NCI-H2227 (cell line): ENCODE data around the gene KRTAP10-2.

Source experiments
- DNase-seq: peaks from one replicate; lab custom pipeline; 2025; ENCODE audit not compliant: unreplicated experiment; lab: John Stamatoyannopoulos, UW

Gene KRTAP10-2

DNA sequence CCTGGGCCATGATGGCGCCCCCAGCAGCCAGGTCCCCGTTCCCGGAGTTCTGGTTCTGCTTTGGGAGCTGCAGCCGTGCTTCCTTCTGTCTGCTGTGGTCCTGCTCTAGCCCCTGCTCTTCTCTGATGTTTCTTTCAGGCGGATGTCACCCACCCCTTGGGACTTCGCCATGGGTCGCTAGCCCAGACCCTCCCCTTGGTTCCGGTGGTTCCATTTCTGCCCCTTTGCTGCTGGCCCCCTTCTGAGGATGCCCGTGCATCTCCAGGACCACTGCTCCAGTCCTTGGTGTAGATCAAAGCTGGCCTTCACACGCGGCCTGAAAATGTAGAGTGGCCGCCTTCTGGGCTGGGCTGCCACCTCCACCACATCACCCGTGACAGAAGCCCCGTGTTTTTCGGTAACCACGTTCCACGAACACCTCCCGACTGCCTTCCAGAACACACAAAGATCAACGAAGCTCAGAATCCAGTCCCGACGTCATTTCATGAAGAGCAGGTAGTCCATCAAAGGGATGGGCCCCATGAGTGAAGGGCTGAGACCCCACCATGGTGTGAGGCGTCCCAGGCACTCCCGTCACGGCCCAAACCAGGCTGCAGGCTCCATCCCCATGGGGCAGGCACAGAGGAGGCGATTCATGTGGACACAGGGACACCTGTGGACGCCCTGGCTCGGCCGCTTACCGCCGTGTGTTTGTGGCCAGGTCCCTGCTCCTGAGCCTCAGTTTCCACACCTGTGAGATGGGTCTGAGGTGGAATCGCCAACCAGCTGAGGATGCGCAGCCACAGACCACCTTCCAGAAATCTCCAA lies 35.7 kb downstream of the KRTAP10-2 start:
- DNase-seq = no peak

DNA sequence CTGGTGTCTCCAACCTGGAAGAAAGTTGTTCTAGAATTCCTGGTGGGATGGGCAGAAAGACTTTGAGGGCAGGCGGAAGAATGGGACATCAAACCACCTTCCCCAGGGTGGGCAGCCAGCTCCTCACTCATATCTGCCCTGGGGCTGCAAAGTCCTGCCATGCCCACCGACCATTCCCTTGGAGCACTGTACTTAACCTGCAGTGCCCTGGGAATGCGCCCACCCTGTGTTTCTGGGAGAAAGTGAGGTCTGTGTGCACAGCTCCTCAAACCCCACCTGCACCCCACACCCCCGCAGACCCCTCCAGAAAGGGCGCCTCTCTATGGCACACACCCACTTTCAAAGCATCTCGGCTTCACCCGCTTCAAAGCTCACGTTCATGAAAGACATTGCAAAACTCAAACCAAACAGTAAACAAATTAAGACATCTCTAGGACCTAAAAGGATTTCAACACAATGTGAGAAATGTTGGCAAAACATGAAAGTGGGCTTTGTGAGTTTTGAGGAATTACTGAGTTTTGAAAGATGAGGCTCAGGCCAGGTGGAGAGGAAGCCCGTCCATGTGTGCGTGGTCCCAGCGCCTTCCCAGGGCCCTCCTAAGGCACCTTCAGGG lies 36.5 kb downstream of the KRTAP10-2 start:
- DNase-seq = no peak

DNA sequence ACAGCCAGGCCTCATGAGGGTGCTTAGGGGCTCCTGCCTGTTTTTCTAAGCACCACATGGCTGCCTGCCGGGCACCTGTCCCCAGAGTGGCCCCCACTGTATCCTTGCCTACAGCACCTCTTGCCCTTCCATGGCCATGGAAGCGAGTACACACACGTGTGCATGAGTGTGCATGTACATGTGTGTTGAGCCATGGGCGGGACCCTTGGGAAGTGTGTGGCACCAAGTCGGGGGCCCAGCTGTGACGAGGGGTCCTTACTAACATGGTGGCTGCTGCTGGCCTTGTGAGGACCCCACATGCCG lies 37.1 kb downstream of the KRTAP10-2 start:
- no peak for DNase-seq

DNA sequence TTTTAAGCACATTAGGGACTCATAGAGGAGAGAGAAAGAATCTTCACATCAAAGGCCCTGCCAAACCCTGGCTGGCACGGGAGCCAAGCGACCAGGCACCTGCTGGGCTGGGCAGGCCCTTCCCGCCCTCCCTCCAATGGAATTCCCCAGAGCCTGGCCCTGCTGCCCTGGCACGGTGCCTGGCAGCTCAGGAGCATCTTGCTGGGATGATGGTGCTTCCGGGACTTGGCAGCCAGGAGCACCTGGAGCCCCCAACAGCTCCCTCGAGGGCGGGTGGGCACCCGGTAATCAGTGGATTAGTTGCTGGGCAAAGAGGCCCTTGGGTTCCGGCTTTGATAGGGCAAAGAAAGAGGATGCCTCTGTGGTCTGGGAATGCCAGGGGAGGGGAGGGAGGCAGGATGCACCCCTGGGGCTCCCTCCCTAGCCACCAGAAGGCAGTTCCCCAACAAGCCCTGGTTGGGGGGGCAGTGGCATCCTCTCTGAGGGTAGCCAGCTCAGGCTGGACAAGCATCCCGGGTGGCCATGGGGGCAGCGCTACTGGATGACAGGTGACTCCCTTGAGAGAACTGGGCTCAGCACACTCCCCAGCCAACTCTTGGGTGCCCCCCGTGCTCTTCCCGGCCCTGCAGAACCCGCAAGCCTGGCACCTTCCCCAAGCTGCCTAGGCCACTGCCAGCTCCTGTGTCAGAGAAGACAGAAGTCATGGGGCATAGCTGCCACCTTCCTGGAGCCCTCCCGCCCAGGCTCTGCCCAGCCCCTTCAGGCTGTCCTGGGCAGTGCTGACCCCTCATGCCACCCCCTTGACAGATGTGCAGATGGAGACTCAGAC lies 37.7 kb downstream of the KRTAP10-2 start:
- DNase-seq = no peak

DNA sequence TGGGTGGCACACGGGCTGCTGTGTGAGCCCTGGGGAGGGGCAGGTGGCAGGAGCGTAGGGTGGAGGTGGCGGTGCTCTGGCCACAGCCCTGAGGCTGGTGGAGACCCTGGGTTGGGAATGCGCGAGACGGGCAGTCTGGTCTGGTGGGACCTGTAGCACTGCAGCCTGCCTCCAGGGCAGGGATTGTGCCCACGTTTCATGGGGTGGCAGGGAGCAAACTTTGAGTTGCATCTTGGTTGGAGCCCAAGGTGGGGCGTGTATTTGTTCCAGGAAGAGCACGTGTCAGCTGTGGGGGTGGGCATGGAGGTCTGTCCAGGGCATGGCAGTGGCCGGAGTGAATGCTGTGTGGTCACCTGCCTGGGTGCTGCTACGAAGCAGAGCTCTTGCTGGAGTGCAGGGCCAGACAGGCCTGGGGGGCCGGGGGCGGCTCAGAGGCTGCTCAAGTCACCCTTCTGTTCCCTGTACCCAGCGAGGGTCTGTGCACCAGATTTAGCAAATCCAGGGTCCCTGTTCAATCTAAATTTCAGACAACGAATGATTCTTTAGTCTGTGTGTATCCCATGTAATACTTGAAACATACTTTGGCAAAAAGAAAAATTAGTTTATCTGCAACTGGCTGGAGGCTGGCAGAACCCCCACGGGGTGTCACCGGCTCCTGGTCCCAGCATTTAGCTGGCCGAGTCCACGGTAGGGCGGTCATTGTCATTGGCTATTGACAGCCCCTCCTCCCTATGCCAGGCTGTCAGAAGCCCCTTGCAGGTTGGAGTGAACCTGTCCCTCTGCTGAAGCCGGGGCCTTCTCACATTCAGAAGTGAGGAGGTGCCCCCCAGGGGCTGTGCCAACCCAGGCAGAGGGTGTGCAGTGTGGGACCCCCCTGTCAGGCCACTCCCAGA lies 38.6 kb downstream of the KRTAP10-2 start:
- DNase-seq = no peak

DNA sequence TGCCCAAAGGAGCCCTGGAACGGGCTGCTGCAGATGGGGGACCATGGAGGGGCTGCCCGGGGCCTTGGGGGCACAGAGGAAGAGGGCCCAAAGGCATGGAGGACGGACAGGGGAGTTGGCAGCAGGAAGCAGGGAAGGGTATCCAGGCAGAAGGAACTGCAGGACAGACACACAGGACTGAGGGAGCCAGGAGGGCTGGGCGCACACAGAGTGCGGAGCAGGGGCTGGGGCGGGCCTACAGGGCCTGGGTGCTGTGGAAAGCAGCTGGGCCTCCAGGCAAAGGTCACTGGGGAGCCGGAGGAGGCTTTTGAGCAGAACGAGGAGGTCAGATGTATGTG lies 39.4 kb downstream of the KRTAP10-2 start:
- no peak for DNase-seq

DNA sequence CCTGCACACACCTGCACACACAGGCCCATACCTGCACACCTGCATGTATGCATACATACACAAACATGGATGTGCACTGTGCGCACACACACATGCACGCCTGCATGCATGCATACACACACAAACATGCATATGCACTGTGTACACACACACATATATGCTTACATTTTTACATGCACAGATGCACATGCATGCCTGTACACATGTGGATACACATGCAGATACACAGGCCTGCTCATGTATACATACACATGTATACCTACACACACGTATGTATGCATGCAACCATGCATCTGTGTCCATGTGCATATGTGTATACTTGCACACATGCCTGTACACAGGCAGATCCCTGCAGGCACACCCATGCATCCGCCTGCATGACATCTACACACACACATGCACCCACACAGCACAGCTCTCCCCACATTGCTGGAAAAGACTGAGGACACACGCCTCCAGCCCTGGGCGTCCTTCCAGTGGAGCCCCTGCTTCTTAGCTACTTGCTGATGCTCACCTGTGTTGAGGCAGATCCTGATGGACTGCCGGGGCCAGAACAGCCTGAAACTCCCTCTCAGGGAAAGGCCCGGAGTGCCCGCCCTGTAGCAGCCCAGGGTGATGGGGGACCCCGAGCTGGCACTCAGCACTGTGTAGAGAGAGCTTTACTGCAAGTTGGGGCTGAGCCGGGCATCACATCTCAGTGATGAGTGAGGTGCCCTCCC lies 39.9 kb downstream of the KRTAP10-2 start:
- no peak for DNase-seq

DNA sequence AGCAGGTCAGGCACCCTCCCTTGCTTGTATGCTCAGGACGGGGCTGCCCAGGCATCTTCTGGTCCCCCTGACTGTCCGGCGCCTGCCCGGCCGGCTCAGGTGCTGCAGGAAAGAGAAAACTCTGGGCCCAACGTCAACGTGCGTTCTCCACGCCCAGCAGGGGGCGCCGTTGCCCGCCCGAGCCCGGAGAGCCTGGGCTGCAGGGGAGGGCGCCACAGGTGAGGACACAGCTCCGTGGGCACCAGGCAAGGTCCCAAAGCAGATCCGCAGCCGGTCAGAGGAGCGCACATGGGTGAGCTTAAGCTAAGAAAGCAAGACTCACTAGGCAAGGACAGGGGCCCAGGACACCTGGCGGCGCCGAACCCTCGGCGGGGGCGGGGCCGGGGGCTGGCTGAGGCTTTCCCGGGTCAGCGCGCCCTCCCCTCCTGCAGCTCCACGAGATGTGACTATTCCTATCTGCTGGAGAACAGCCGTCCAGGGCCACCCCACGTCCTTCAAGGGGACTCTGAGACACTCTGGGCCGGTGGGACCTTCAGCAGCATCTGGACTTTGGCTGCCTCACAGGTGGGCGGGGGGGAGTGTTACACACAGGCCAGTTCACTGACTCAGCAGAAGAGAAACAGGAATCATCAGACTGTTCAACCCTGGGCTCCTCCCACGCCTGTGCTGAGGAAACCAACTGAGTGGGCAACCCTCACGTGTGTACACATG lies 40.6 kb downstream of the KRTAP10-2 start:
- DNase-seq = peak; percentile 69

DNA sequence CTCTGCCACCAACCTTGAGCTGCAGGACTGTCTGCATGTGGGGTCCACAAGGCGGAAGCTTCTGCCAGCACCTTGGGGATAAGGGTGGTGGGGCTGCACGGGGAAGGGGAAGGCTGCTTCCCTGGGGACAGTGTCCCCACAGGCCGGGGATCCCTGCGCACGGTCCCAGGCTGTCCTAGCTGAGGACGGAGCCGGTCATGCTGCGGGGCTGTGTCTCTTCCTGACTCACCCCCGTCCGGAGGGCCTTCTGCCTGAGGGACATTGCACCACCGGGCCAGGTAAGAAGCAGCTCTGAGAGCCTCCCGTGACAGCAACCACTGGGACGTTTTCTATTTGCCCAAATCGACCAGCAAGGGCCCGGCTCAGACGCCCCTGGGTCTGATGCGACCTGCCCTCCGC lies 41.2 kb downstream of the KRTAP10-2 start:
- no peak for DNase-seq

DNA sequence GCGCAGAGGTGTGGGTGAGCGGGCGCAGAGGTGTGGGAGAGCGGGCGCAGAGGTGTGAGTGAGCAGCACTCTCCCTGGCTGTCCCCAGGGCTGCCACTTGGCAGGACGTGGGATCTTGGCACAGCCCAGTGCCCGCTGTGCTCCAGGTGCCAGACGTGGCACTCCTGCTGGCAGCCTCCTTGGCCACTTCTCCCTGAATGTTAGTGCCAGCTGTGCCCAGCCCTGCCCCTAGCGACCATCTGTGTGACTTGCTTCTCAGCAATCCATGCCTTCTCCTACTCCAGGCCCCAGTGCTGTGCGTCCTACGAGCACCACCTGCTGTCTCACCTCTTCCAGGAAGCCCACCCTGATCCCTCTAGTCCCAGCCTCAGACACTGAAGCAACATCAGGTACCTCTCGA lies 41.8 kb downstream of the KRTAP10-2 start:
- DNase-seq = no peak

DNA sequence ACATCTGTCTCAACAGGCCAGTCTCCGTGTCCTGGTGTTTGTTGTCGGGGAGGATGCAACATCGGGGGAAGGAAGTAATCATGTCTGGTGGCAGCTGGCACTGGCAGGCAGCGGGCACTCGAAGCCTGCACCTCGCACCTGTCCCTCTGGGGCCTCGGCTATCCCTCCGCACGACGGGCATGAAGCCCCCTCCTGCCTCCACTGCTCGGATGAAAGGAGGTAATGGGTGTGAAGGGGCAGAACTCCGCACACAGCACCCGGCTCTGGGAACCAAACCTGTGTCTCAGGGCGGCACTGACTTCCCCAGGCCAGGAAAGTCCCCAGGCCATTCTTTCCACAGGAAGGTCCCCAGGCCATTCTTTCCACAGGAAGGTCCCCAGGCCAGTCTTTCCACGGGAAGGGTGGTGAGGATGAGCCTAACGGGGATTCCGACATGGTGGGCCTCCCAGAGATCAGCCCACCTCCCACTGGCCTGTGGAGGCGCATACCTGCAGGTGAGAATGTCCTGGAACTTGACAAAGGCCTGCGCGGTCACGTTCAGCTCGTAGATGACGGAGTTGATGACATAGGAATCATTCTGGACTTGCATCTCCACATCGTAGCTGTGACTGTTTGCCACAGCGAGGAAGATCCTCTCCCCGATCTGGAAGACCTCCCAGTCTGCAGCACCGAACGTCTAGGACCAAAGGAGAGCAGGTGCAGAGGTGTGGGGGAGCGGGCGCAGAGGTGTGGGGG lies 42.4 kb downstream of the KRTAP10-2 start:
- no peak for DNase-seq

DNA sequence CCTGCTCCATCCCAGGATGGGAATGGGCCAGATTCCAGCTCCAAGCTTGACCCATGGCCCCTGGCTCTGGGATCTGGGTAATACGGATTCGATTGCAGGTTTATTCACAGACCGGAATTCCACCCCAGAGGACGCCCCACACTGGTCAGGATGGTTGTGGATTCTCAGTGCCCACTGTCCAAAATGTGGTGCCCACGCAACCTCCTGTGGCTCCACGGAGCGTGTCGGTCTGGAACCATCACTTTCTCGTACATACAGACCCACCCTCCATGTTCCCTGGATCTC lies 42.9 kb downstream of the KRTAP10-2 start:
- DNase-seq = no peak

DNA sequence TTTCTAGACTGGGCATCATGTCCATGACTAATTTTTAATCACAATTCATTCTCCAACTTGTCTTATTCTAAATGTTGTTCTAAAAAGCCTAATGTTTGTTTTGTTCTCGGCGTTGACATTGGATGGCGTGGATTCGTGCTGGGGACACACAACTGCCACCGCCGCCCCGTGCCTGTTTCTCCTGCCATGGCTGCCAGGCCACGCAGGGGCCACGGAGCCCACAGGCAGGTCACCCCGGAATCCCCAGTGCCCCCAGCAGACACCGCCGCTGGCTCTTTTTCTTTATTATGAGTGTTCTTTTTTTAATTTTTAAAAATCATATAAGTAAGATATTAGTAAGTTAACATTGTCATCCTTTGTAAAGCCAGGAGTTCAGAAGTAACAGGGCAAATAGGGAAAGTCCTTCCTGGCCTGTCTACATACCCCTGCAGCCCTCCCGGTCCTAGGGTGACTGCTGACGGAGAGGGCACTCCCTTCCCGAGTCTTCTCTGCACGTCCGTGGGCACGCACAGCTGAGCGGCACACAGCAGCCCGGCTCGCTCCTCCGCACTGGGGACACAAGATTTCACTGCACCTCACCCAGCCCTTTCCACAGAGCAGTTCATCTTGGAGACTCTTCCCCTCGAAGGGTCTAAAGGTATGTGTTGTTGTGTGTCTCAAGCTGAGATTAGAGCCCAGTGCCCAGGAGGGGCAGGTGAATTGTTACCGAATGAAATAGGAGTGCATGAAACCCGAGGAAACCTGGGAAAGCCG lies 43.5 kb downstream of the KRTAP10-2 start:
- DNase-seq = no peak

DNA sequence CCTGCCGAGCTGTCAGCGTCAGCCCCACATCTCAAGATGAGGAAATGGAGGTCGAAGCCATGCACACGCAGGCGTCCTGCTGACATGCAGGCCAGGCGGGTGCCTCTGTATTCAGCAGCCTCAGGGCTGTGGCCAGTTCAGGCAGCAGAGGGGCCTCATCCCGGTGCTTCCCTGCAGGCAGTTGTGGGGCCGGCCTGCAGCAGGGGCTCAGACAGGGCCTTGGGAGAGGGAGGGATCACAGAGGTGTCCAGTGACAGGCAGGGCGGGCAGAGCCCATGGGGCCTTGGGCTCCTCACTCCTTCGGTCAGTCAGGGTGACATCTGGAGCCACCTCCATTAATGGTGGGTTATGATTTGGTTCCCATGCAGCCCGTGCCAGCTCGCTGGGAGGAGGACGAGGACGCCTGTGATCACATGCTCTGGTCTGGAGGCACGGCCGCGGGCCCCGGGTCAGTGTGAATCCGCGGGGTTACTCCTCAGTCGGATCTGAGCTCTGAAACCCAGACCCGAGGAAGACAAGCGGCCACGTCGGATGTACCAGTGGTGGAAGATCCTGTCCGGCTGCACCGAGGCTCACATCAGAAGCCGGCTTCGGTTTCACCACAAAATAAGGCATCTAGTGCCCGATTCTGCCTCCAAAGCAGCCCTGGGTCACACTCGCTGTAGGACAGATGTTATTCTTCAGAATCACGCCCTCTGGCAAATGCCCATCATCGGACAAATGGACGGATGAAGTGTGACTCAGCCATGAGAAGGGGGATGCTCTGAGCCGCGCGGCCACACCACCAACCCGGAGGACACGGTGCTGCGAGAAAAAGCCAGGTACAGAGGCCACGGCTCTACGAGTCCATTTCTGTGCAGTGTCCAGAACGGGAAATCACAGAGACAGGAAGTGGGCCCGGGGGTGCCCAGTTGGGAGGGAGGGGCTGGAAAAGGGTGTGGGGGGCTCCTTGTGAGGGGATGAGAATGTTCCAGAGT lies 44.7 kb downstream of the KRTAP10-2 start:
- no peak for DNase-seq

DNA sequence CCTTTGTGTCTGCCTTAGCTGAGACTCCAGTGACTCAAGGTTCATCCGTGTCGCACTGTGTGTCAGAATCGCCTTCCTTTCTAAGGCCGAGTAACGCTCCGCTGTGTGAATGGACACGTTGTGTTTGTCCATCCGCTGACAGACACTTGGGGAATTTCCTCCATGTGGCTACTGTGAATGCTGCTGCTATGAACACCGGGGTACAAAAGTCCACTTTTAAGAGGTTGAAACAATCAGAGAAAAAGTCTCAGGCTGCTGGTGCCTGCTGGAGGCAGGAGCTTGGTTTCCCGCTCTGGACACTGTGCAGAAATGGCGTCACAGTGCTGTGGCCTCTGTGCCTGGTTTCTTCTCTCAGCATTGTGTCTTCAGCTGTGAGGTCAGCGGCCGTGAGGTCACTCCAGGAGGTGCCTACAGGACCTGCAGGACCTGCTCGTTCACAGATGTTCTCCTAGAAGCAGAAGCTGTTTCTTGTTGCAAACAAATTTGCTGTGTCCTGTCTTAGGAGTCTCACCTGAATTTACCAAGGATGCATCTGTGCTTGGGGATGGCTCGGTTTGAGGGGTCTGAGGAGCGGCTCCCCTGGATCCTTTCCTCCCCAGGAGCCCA lies 45.5 kb downstream of the KRTAP10-2 start:
- no peak for DNase-seq

DNA sequence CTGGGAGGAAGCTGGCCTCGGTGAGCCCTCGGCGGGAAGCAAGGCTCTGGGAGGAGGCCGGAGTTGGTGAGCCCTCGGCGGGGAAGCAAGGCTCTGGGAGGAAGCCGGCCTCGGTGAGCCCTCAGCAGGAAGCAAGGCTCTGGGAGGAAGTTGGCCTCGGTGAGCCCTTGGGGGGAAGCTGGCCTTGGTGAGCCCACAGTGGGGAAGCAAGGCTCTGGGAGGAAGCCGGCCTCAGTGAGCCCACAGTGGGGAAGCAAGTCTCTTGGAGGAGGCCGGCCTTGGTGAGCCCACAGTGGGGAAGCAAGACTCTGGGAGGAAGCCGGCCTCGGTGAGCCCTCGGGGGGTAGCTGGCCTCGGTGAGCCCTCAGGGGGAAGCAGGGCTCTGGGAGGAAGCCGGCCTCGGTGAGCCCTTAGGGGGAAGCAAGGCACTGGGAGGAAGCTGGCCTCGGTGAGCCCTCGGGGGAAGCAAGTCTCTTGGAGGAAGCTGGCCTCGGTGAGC lies 47.4 kb downstream of the KRTAP10-2 start:
- DNase-seq = no peak
